Astrocyte of the spinal cord (primary cell): Measurements from ENCODE around the gene GABARAPL1.

Experiments
- DNase-seq: peaks from one replicate; pipeline ENCODE4 v3.0.0; 2011; ENCODE audit warnings: low read depth, low spot score
- H3K4me3 ChIP-seq: 2 replicates; pipeline ENCODE4 v1.5.1; 2011; ENCODE audit warnings: low read depth, mild to moderate bottlenecking, low read length, moderate library complexity
- CTCF ChIP-seq: IDR thresholded peaks from 2 replicates; pipeline ENCODE4 v1.5.1; 2012; ENCODE audit warnings: low read depth, mild to moderate bottlenecking, low read length, inconsistent platforms
- in situ Hi-C: cut with HindIII; loops from 2 replicates; pipeline ENCODE4 v1.10.0; 2017; ENCODE audit warnings: low sequenced_read_pairs

Gene GABARAPL1

GRCh38 chr12:10252201-10252600 is 39.5 kb downstream of the GABARAPL1 start:
- in situ Hi-C loops, result no loop called here
- no peak for TF ChIP-seq CTCF
- DNase-seq, result no peak
- no peak overlapping the region for H3K4me3 ChIP-seq

GRCh38 chr12:10256064-10256463 is 43.4 kb downstream of the GABARAPL1 start:
- no peak overlapping the region for H3K4me3 ChIP-seq
- in situ Hi-C loops, result no loop called here
- no peak for DNase-seq
- TF ChIP-seq CTCF, result no peak

GRCh38 chr12:10260927-10261326 is 48.2 kb downstream of the GABARAPL1 start:
- TF ChIP-seq CTCF, result no peak
- no peak overlapping the region for H3K4me3 ChIP-seq
- in situ Hi-C loops, result no loop called here
- no peak for DNase-seq

- in situ Hi-C loops, result no loop called here
- no peak overlapping the region for H3K4me3 ChIP-seq
- TF ChIP-seq CTCF, result no peak
- no peak for DNase-seq
Observed at GRCh38 chr12:10268037-10268436, 55.4 kb downstream of the GABARAPL1 start.

- DNase-seq, result no peak
- TF ChIP-seq CTCF, result no peak
- no peak overlapping the region for H3K4me3 ChIP-seq
- in situ Hi-C loops, result no loop called here
Observed at GRCh38 chr12:10272467-10272866, 59.8 kb downstream of the GABARAPL1 start.
